Measurements from ENCODE around the gene FBN3.

The FBN3 gene

DNA sequence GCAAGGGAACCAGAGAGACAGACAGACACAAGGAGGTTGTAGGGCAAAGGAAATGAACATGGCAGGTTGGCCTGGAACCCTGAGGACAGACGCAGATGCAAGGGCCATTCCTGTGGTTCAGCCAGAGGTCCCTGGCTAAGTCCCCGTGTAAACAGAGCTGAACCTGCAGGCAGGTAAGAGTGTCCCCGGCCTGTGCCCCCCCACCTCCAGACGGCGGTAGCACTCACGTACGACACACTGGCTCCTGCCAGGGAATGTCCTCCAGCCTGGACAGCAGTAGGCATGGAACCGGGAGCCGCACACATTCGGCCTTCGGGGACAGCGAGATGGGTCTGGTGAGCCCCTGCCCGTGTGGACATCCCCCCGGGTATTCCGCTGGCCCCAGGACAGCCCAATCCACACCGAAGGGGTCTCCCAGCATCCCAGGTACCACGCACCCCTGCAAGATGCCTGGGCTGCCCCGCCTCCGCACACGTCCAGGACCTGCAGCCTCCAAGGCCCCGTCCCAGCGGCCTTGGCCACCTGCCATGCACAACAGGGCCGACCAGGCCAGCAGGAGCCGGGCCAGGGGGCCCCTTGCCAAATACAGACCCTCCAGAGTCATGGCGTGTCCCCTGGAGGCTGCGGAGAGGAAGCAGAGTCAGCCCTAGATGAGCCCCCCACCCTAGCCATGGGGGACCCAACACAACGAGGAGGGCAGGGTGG is 2.4 kb downstream of the FBN3 start:
- TF ChIP-seq, protein P1, sequence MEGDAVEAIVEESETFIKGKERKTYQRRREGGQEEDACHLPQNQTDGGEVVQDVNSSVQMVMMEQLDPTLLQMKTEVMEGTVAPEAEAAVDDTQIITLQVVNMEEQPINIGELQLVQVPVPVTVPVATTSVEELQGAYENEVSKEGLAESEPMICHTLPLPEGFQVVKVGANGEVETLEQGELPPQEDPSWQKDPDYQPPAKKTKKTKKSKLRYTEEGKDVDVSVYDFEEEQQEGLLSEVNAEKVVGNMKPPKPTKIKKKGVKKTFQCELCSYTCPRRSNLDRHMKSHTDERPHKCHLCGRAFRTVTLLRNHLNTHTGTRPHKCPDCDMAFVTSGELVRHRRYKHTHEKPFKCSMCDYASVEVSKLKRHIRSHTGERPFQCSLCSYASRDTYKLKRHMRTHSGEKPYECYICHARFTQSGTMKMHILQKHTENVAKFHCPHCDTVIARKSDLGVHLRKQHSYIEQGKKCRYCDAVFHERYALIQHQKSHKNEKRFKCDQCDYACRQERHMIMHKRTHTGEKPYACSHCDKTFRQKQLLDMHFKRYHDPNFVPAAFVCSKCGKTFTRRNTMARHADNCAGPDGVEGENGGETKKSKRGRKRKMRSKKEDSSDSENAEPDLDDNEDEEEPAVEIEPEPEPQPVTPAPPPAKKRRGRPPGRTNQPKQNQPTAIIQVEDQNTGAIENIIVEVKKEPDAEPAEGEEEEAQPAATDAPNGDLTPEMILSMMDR (IDR thresholded peaks at IDR 0.05; ENCODE audit: low read length), result no peak
- no peak for TF ChIP-seq EZH2 (IDR thresholded peaks at IDR 0.05; ENCODE audit: borderline replicate concordance, low read length)
- peaks cover 16% of the 10 kb centered on the region; the same call in 1 of the 2 replicates for H3K27me3 ChIP-seq (ENCODE audit: insufficient read depth, low read length)
- H3F3A ChIP-seq (ENCODE audit: insufficient read depth, low read length), result no peaks in the 10 kb centered on the region
- H2AFZ ChIP-seq (ENCODE audit: low read length), result no peak overlapping the region
- H3K4me1 ChIP-seq (ENCODE audit: insufficient read depth, low read length, severe bottlenecking), result no peaks in the 10 kb centered on the region
- H3K9ac ChIP-seq (ENCODE audit: low read length), result no peak overlapping the region
- H3K27ac ChIP-seq (ENCODE audit: low read depth, low read length, poor library complexity, severe bottlenecking), result no peak overlapping the region
- H3K9me3 ChIP-seq (ENCODE audit: low read length), result no peaks in the 10 kb centered on the region
- no peaks in the 10 kb centered on the region for H4K20me1 ChIP-seq (ENCODE audit: insufficient read depth, low read length)
- H3K4me2 ChIP-seq (ENCODE audit: low read length), result no peak overlapping the region
- H3K9me2 ChIP-seq (ENCODE audit: low read depth, low read length), result no peaks in the 10 kb centered on the region
- no peaks in the 10 kb centered on the region for H3K79me2 ChIP-seq (ENCODE audit: insufficient read depth, low read length)
- H3K4me3 ChIP-seq (ENCODE audit: low read depth, low read length, poor library complexity, severe bottlenecking), result no peak overlapping the region
- no peaks in the 10 kb centered on the region for H3K36me3 ChIP-seq (ENCODE audit: insufficient read depth, low read length)

DNA sequence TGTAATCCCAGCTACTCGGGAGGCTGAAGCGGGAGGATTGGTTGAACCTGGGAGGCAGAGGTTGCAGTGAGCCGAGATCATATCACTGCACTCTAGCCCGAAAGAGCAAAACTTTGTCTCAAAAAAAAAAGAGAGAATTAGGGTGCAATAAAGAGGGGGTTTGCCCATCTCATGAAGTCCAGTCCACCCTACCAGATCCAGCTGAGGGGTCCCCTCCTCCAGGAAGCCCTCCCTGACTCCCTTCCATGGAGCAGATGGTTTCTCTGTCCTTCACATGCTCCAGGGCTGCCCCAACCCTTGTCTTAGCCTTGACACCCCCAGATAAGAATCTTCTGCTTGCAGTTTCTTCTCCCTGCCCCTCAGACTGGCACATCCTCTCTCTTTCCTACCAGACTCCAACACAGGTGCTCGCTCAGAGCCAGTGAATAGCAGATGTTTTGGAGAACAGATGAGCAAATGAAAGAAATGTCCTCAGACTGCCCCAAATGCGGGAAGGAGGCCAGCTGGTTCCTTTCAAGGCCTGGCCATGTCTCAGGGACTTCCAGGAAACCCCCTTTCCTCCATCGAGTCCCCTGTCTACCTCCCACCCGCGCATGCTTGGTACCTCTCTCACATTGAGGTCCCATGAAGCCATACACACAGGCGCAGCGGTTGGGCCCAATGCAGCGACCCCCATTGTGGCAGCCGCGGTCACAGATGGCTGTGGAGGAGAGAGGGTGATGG is 5.0 kb downstream of the FBN3 start:
- Histone ChIP-seq H3F3A (ENCODE audit: insufficient read depth, low read length) (no peaks in the 10 kb centered on the region), H3K9me3 (ENCODE audit: low read length) (no peaks in the 10 kb centered on the region), H2AFZ (ENCODE audit: low read length) (no peak overlapping the region), H3K4me3 (ENCODE audit: low read depth, low read length, poor library complexity, severe bottlenecking) (no peak overlapping the region), H3K4me1 (ENCODE audit: insufficient read depth, low read length, severe bottlenecking) (no peaks in the 10 kb centered on the region), H3K4me2 (ENCODE audit: low read length) (no peak overlapping the region), H3K27me3 (ENCODE audit: insufficient read depth, low read length) (peaks cover 11% of the 10 kb centered on the region; the same call in 1 of the 2 replicates), H3K36me3 (ENCODE audit: insufficient read depth, low read length) (no peaks in the 10 kb centered on the region), H3K79me2 (ENCODE audit: insufficient read depth, low read length) (no peaks in the 10 kb centered on the region), H3K9me2 (ENCODE audit: low read depth, low read length) (no peaks in the 10 kb centered on the region), H3K27ac (ENCODE audit: low read depth, low read length, poor library complexity, severe bottlenecking) (no peak overlapping the region), H3K9ac (ENCODE audit: low read length) (no peak overlapping the region), H4K20me1 (ENCODE audit: insufficient read depth, low read length) (no peaks in the 10 kb centered on the region)
- TF ChIP-seq, protein P1 (IDR thresholded peaks at IDR 0.05; ENCODE audit: low read length), result no peak
- no peak for TF ChIP-seq EZH2 (IDR thresholded peaks at IDR 0.05; ENCODE audit: borderline replicate concordance, low read length)

DNA sequence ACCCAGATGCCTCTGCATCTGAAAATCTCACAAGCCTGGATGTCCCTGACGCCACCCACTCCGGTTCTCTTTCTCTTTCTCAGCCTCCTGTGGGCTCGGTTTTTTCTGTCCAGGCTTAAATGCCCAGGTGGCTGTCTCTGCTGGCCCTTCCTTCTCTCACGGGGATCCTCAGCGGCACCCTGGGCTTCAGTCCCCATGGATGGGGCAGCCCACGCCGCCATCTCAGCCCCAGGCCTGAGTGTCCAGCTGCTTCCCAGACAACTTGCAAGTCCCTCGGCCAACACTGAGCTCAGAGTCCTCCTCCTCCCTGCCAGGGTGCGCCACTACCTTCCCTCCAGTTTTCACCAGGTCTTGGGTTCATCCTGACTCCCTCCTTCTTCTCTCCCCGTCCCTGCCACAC is 6.4 kb downstream of the FBN3 start:
- Histone ChIP-seq H3F3A (ENCODE audit: insufficient read depth, low read length) (no peaks in the 10 kb centered on the region), H3K9me3 (ENCODE audit: low read length) (no peaks in the 10 kb centered on the region), H3K9me2 (ENCODE audit: low read depth, low read length) (no peaks in the 10 kb centered on the region), H3K79me2 (ENCODE audit: insufficient read depth, low read length) (no peaks in the 10 kb centered on the region), H3K27ac (ENCODE audit: low read depth, low read length, poor library complexity, severe bottlenecking) (no peak overlapping the region), H3K27me3 (ENCODE audit: insufficient read depth, low read length) (peaks cover 7% of the 10 kb centered on the region; the same call in 1 of the 2 replicates), H4K20me1 (ENCODE audit: insufficient read depth, low read length) (no peaks in the 10 kb centered on the region), H2AFZ (ENCODE audit: low read length) (no peak overlapping the region), H3K9ac (ENCODE audit: low read length) (no peak overlapping the region), H3K4me1 (ENCODE audit: insufficient read depth, low read length, severe bottlenecking) (no peaks in the 10 kb centered on the region), H3K36me3 (ENCODE audit: insufficient read depth, low read length) (no peaks in the 10 kb centered on the region), H3K4me2 (ENCODE audit: low read length) (no peak overlapping the region), H3K4me3 (ENCODE audit: low read depth, low read length, poor library complexity, severe bottlenecking) (no peak overlapping the region)
- TF ChIP-seq, protein P1 (IDR thresholded peaks at IDR 0.05; ENCODE audit: low read length), result no peak
- no peak for TF ChIP-seq EZH2 (IDR thresholded peaks at IDR 0.05; ENCODE audit: borderline replicate concordance, low read length)

Measured in OCI-LY1 (cell line).